Stimulated activated naive CD4-positive, alpha-beta T cell treated with Interleukin-2 at 50 U/mL for 16 hours (primary cell): ENCODE data around the gene PNMA6E.
"Not testable (repeated sequence)": the region's sequence is repeated elsewhere in the genome, so short reads cannot be mapped to it uniquely, and the experiment has no call there.

Experiments
- DNase-seq: peaks from one replicate; lab custom pipeline; 2025; lab: John Stamatoyannopoulos, UW

The PNMA6E gene

DNA sequence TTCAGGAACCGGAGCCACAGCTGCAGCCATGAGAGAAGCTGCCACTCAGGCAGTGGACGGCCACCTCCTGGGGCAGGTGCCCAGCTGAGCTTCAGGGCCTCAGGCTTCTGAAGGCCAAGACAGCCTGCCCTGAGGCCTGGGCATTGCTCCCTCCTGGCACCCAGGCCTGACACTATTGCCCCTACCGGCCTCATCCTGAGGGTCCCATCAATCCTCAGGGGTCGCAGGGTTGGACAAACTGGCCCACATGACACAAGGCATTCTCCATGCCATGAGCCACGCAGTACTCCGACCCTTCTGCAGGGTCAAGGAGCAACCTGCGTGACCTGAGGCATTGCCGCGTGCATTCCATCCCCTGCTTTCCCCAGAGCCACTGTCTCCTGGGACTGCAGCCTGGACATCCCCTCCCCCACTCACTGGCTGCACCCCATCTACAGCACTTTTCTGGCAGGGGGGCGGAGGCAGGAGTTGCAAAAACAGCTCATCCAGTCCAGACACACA, 7.1 kb upstream of the PNMA6E start:
- no peak for DNase-seq

GRCh38 chrX:153407736-153408135, 6.6 kb upstream of the PNMA6E start:
- no peak for DNase-seq

DNA sequence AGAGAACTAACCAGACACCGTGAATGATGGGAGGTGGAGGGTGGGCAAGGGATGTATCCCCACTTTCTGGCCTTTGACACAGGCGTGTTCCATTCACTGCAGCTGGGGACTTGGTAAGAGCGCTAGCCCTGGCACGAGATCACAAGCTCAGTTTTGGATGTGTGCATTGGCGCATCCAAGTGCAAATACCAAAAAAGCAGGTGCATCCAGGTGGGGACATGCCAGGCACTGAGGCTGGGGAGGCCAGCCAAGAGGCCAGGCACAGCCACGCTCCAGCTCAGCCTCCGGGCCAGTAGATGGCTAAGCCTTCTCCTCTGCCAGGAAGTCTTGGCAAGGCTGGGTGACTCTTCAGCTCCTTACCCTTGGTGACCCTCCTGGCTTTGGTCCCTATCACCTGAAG, 5.8 kb upstream of the PNMA6E start:
- DNase-seq: no peak

DNA sequence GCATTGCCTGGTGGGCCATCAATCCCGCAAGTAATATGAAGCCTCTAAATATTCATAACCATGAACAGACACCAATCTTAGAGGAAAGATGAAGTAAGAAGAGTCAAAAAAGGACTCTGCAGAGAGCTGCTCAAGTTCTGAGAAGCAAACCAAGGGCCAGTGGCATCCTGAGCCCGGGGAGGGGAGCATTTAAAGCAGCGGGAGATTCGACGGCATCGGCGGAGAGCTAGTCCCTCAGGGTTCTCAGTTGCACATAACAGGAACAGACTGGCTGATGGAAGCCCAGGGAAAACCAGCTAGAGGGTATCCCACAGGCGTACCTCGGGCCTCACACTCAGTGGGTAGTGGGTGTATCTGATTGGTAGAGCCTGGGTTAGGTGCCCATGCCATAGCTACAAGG, 4.9 kb upstream of the PNMA6E start:
- DNase-seq: no peak

DNA sequence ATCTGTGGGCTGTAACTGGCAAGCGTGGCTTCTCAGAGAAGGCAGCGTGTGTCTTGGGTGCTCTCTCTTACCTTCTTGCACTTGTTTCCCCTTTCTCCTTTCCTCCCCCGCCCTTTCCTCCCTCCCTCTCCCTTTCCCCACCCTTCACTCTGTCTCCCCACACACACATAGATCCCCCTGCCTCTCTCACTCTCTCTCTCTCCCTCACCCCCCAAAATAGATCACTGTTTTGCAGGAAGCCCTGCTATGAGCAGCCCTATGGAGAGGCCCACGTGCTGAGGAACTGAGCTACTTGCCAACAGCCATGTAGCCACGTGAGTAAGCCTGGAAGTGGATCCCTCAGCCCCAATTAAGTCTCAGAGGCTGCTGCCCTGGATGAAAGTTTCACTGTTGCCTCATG, 4.3 kb upstream of the PNMA6E start:
- no peak for DNase-seq

DNA sequence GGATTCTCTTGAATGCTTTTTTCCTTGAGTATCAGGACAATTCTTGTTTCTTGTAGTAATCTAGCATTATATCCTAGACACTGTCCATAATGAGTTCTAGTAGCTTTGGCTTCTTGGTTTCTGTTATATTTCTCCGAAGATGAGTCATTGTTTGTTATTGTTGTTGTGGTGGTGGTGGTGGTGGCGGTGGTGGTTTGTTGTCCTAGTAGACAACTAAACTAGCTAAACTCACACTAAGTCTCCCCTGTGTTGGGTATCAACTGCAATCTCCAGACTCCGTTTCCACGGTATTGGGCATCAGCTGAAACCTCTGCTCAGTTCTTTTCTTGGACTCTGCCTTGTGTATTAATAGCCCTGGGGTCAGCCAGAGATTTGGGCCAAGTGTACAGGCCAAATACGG, 3.2 kb upstream of the PNMA6E start:
- DNase-seq: not testable (repeated sequence)

- peak; percentile 16 for DNase-seq
Observed at GRCh38 chrX:153400146-153401132, 711 bp downstream of the PNMA6E start.

DNA sequence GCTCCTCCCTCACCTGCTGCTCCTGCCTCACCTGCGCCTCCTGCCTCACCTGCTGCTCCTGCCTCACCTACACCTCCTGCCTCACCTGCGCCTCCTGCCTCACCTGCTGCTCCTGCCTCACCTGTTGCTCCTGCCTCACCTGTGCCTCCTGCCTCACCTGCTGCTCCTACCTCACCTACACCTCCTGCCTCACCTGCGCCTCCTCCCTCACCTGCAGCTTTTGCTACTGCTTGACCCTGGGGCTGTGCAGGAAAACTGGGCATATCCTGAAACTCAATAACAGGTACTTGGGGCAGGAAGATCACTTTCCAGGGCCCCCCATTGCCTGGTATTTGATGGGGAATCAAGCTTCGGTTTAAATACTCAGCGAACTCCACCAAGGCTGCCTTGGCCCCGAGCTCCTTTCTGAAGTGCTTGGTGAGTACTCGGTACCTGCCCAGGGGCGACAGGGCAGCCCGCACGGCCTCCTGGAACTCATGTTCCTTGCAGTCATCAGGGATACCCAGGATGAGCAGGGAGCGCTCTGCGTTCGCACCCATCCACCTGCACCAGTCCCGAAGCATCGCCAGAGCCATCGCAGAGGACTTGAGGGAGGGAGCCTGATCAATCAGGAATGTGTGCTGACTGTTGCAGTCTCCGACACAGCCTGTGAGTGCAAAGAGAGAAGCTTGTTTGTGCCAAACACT, 2.7 kb downstream of the PNMA6E start:
- no peak for DNase-seq

DNA sequence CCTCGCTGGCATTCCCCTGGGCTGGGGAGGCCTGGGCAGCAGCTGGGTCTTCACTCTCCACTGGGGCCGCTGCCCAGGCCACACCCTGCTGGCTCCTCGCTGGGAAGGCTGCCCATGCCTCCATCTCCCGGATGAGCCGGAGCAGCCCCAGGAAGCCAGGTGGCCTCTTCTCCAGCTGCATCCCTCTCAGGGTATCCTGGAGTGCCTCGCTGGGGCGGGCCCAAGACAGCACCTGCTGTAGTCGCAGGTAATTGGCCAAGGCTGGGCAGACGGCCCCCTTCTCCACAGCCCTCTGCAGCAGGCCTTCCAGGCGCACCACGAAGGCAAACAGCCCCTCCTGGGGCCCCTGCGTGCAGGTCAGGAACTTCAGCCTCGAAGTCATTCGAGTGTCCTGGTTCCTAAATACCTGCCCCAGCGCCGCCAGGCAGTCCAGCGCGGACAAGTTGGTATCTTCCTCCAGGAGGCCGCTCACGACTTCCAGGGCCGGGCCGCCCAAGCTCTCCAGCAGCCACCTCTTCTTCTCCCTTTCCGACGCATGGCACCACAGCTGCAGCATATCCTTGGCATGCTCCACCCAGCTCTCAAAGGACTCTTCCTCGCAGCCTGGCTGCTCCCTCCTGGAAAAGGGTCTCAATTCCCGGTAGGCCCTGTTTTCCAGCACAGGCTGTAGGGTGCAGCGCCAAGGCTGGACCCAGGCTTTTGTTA, 3.7 kb downstream of the PNMA6E start:
- no peak for DNase-seq

DNA sequence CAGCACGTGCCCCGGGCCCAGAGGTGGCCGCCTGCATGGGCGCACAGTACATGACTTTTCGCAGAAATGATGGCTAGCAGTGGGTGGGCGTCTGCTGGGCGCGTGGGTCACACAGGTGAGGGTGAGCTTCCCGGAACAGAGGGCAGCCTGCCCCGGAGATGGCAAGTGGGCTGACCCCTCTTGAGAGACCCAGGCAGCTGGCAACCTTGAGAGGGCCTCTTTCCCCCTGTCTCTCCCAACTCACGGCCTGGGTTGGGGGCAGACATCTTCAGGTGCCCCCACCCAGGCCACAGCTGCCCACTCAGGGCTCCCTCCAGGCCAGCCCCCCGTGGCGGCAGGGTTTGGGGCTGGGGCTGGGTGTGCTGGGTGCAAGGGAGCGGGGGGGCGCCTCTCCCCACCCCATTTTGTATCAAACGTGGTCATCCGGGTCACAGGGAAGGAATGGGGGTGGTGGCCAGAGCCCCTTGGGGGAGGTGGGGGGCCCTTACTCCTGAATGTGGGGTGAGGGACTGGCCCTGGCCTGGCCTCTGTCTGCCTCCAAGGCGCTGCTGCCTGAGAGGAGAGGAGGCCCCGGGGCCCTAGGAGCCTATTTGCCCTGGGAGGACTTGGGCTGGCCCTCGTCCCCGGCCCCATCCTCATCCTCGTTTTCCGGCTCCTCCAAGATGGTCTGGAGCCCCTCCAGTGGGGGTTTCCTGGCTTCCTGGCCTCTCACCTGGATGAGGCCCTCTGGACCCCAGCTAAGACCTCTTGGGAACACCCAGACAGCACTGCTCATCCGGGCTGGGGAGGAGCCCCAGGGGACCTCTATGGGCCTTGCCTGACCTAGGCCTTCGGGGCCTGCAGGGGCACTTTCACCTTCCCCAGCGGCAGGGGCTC, 4.6 kb downstream of the PNMA6E start:
- no peak for DNase-seq

- DNase-seq: no peak
Observed at GRCh38 chrX:153395613-153396319, 5.4 kb downstream of the PNMA6E start.

GRCh38 chrX:153394612-153395011, 6.5 kb downstream of the PNMA6E start:
- DNase-seq: no peak

DNA sequence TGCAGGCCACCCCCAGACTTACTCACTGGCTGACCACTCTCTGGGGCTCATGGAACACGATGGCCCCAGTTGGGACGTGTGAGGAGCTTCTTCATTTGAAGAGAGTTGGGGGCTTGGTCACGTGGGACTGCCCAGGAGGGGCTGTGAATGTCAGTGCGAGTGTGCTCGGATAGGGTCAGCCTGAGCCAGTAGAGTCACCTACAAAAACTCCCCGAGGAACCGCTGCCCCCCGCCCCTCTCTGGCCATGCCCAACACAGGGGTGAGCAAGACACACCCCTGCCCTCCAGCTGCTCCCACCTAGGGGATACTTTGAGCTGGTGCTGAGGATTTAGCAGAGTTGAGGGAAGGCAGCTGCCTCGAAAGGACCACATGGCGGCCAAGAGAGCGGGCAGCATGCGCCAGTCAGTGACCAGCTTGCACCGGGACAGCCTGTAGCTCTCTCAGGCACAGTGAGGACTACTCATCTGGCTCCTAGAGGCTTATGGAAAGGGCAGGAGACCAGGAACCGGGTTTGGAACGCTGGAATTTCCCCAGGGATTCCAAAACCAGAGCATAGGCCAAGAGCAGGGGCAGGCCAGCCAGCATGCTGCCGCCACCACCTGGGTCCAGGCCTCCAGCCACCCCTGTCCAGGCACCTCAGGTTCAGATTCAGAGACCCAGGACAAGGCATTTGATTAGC, 8.4 kb downstream of the PNMA6E start:
- DNase-seq: no peak

DNA sequence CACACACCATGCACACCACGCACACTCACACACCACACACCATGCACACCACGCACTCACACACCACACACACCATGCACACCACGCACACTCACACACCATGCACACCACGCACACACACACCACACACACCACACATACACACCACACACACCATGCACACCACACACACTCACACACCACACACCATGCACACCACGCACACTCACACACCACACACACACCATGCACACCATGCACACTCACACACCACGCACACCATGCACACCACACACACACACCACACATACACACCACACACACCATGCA, 11.7 kb downstream of the PNMA6E start:
- DNase-seq: not testable (repeated sequence)

DNA sequence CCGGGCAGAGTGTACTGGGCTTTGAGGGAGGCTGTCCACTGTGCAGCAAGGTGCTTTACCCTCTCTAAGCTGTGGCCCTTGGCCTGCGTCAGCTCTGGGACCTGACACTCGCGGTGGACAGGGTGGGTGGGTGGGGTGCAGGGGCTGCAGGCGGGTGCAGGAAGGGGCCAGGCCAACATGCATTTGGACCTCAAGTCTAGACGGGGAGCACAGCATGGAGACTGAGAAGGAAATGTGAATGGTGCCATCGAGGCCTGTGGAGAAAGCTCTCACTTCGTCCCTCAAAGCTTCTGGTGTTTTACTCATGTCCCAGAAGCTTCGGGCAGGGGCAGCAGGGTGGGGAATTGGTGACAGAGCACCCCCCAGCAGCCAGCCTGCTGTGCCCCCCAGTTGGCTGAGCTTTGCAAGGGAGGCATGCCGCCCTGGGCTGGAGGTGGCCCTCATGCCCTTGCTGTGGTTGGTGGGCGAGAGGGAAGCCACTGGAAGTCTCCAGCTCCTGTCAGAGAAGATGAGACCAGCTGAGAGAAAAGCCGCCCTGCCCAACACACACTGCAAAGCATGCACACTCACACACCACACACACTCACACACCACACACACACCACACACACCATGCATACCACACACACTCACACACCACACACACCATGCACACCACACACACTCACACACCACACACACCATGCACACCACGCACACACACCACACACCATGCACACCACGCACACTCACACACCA, 12.3 kb downstream of the PNMA6E start:
- DNase-seq: no peak

- no peak for DNase-seq
Observed at GRCh38 chrX:153387987-153388721, 13.0 kb downstream of the PNMA6E start.

- no peak for DNase-seq
Observed at GRCh38 chrX:153387345-153387744, 13.8 kb downstream of the PNMA6E start.

GRCh38 chrX:153386097-153386496, 15.1 kb downstream of the PNMA6E start:
- no peak for DNase-seq

GRCh38 chrX:153384973-153385372, 16.2 kb downstream of the PNMA6E start:
- not testable (repeated sequence) for DNase-seq
